HepG2 (cell line): ENCODE measurements around the gene GPT2. TPM values are rescaled to one million over a fixed set of nuclear protein-coding genes. Genes with fewer than 3 reads are reported as not detected.

ENCODE experiments used
- AKAP8 ChIP-seq: sonication (generic); formaldehyde crosslinking; IDR thresholded peaks from 2 replicates; pipeline ENCODE4 v1.5.1; 2020; ENCODE audit warnings: mild to moderate bottlenecking, missing genetic modification reagents
- ELF1 ChIP-seq: sonication (generic); formaldehyde crosslinking; IDR thresholded peaks from 2 replicates; pipeline ENCODE4 v1.4.0; 2020; ENCODE audit warnings: missing genetic modification reagents
- FOXJ3 ChIP-seq: sonication (generic); formaldehyde crosslinking; IDR thresholded peaks from 2 replicates; pipeline ENCODE4 v1.4.0; 2020; ENCODE audit warnings: missing genetic modification reagents, mild to moderate bottlenecking, borderline replicate concordance
- GATAD1 ChIP-seq: IDR thresholded peaks from 2 replicates; pipeline ENCODE4 v1.6.1; 2016; ENCODE audit warnings: missing genetic modification reagents, missing compliant biosample characterization
- KDM1A ChIP-seq: IDR thresholded peaks from 2 replicates; pipeline ENCODE4 v1.6.1; 2016; ENCODE audit warnings: missing compliant biosample characterization
- MXI1 ChIP-seq: IDR thresholded peaks from 3 replicates; pipeline ENCODE4 v1.6.1; 2012; ENCODE audit warnings: low read depth, low read length, inconsistent platforms, borderline replicate concordance
- NCOR1 ChIP-seq: fragments of 200-600 bp; sonication (generic); IDR thresholded peaks from 2 replicates; pipeline ENCODE4 v1.7.0; 2017; ENCODE audit warnings: antibody characterized with exemption, low read length, borderline replicate concordance
- RARA ChIP-seq: IDR thresholded peaks from 2 replicates; pipeline ENCODE4 v1.6.1; 2016; ENCODE audit warnings: missing genetic modification reagents, missing compliant biosample characterization
- RARG ChIP-seq: sonication (generic); formaldehyde crosslinking; IDR thresholded peaks from 2 replicates; pipeline ENCODE4 v1.4.0; 2020; ENCODE audit warnings: low read depth, mild to moderate bottlenecking, missing genetic modification reagents
- REL ChIP-seq: sonication (generic); formaldehyde crosslinking; conservative IDR thresholded peaks from 2 replicates; pipeline ENCODE4 v1.8.0; 2022; ENCODE audit warnings: mild to moderate bottlenecking, missing genetic modification reagents, moderate library complexity
- TAF1 ChIP-seq: sonication (generic); formaldehyde crosslinking; IDR thresholded peaks from 2 replicates; pipeline ENCODE4 v1.4.0; 2020; ENCODE audit warnings: missing genetic modification reagents
- TMF1 ChIP-seq: sonication (generic); formaldehyde crosslinking; IDR thresholded peaks from 2 replicates; pipeline ENCODE4 v1.8.1; 2022; ENCODE audit warnings: low read depth, missing genetic modification reagents
- ZBTB7B ChIP-seq: sonication (generic); formaldehyde crosslinking; IDR thresholded peaks from 2 replicates; pipeline ENCODE4 v1.4.0; 2020; ENCODE audit warnings: missing genetic modification reagents
- ZFP36L1 ChIP-seq: sonication (generic); formaldehyde crosslinking; IDR thresholded peaks from 2 replicates; pipeline ENCODE4 v1.8.0; 2022; ENCODE audit warnings: mild to moderate bottlenecking, missing genetic modification reagents, moderate library complexity
- ZFY ChIP-seq: sonication (generic); formaldehyde crosslinking; IDR thresholded peaks from 2 replicates; pipeline ENCODE4 v1.4.0; 2020; ENCODE audit warnings: missing genetic modification reagents
- ZNF264 ChIP-seq: sonication (generic); formaldehyde crosslinking; IDR thresholded peaks from 2 replicates; pipeline ENCODE4 v1.4.0; 2020; ENCODE audit warnings: missing genetic modification reagents
- ZNF326 ChIP-seq: sonication (generic); formaldehyde crosslinking; IDR thresholded peaks from 2 replicates; pipeline ENCODE4 v1.4.0; 2020; ENCODE audit warnings: missing genetic modification reagents, borderline replicate concordance
- ZSCAN25 ChIP-seq: sonication (generic); formaldehyde crosslinking; IDR thresholded peaks from 2 replicates; pipeline ENCODE4 v1.8.0; 2022; ENCODE audit warnings: mild to moderate bottlenecking, missing genetic modification reagents
- ZSCAN29 ChIP-seq: sonication (generic); formaldehyde crosslinking; conservative IDR thresholded peaks from 2 replicates; pipeline ENCODE4 v1.4.0; 2020; ENCODE audit warnings: mild to moderate bottlenecking, missing genetic modification reagents
- ZSCAN9 ChIP-seq: IDR thresholded peaks from 2 replicates; pipeline ENCODE4 v1.6.1; 2016; ENCODE audit warnings: borderline replicate concordance
- polyA plus RNA-seq, 8 experiments: library from polyadenylated mRNA; depleted of rRNA in 3 of 8; stranded (reverse) in 7 of 8; unstranded in 1 of 8; fragments of >200 nt; fragmentation: Illumina TruSeq in 4 of 8; extraction: Trizol in 4 of 8; gene quantifications; 2 replicates each; pipeline versions ENCODE4 v1.2.1 to v1.2.3, GENCODE V29; 2011 to 2016; ENCODE audit warnings: low read depth in 4 of 8, missing spikeins in 1 of 8, mixed read lengths in 1 of 8; ENCODE audit not compliant: insufficient read depth in 1 of 8
- total RNA-seq, 5 experiments: library from RNA; depleted of rRNA; stranded (reverse); fragments of >200 nt; fragmentation: Illumina TruSeq; extraction: Trizol; gene quantifications; 2 replicates each; pipeline ENCODE4 v1.2.3, GENCODE V29; 2016; ENCODE audit warnings: low read depth in 1 of 5
- TF ChIP-seq, protein P1 (sequence below): IDR thresholded peaks from 2 replicates; pipeline ENCODE4 v1.6.1; 2016; ENCODE audit warnings: mild to moderate bottlenecking, missing biosample characterization, missing genetic modification reagents
- TF ChIP-seq, protein P2 (sequence below): sonication (generic); formaldehyde crosslinking; IDR thresholded peaks from 2 replicates; pipeline ENCODE4 v1.4.0; 2020; ENCODE audit warnings: missing genetic modification reagents
- TF ChIP-seq, protein P3 (sequence below): sonication (generic); formaldehyde crosslinking; IDR thresholded peaks from 2 replicates; pipeline ENCODE4 v1.4.0; 2020; ENCODE audit warnings: low read depth, mild to moderate bottlenecking, missing genetic modification reagents
- TF ChIP-seq, protein P4 (sequence below): IDR thresholded peaks from 2 replicates; pipeline ENCODE4 v1.6.1; 2016; ENCODE audit warnings: low read depth
- TF ChIP-seq, protein P5 (sequence below): sonication (generic); formaldehyde crosslinking; IDR thresholded peaks from 2 replicates; pipeline ENCODE4 v1.5.1; 2020; ENCODE audit warnings: missing genetic modification reagents, mild to moderate bottlenecking, borderline replicate concordance

The GPT2 gene
- total and polyA plus RNA-seq, 2 of the 13 experiments (the other 11 are each of a cell fraction or from before 2014, with no cell fraction given), result 138 to 267 TPM

DNA sequence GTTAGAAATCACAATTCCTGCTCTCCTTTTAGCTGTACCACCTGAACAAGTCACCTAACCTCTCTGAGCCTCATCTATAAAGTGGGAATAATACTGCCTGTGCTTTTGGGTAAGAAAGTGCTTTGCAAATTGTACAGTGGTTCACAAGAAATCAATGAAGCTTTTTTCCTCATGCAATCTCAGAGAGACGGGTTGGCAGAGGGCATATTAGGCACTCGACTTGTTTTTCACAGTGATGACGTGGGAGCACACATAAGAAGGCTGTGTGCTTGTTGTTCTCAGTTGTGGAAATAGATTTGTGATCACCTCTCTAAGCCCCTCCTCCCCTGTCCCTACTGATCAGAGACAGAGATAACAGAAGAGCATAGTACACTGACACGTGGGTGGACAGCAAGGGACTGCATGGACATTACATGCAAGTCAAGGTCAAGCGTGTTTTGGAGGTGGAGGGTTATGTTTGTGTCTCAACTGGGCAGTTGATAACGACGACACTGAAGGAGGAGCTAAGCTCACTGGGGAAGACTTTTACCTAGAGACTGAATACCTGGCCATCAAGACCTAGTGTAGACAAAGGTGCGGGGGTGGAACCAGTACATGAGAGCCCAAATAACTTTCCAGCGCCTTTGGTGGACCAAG, 1.7 kb upstream of the GPT2 start (continued):
- TF ChIP-seq, protein P1, sequence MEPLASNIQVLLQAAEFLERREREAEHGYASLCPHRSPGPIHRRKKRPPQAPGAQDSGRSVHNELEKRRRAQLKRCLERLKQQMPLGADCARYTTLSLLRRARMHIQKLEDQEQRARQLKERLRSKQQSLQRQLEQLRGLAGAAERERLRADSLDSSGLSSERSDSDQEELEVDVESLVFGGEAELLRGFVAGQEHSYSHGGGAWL, result peak; percentile 58; the same call in 1 of the 2 replicates
- TF ChIP-seq KDM1A (CRISPR knock-in tag) (peak; percentile 72), AKAP8 (CRISPR knock-in tag) (peak; percentile 89), NCOR1 (peak; percentile 96; the same call in 1 of the 2 replicates), RARA (CRISPR knock-in tag) (peak; percentile 99), ZFP36L1 (CRISPR knock-in tag) (peak; percentile 87; the same call in 1 of the 2 replicates), ZNF264 (CRISPR knock-in tag) (peak; percentile 85), ZNF326 (CRISPR knock-in tag) (no peak), TMF1 (CRISPR knock-in tag) (no peak; the same call in 1 of the 2 replicates), GATAD1 (CRISPR knock-in tag) (peak; percentile 78; the same call in 1 of the 2 replicates), FOXJ3 (peak; percentile 87), ELF1 (CRISPR knock-in tag) (peak; percentile 49; the same call in 1 of the 2 replicates), ZSCAN25 (CRISPR knock-in tag) (no peak; the same call in 1 of the 2 replicates), ZFY (CRISPR knock-in tag) (no peak), ZSCAN9 (peak; percentile 82; the same call in 1 of the 2 replicates), ZBTB7B (peak; percentile 87; the same call in 1 of the 2 replicates), REL (CRISPR knock-in tag) (0 out of 2 replicates have a peak, but pooled peaks have one; percentile 7), ZSCAN29 (CRISPR knock-in tag) (peak; percentile 97; the same call in 1 of the 2 replicates), RARG (CRISPR knock-in tag) (peak; percentile 92; the same call in 1 of the 2 replicates), MXI1 (peak; percentile 82; the same call in 2 of the 3 replicates), TAF1 (CRISPR knock-in tag) (peak; percentile 47; the same call in 1 of the 2 replicates)
- TF ChIP-seq, protein P2, sequence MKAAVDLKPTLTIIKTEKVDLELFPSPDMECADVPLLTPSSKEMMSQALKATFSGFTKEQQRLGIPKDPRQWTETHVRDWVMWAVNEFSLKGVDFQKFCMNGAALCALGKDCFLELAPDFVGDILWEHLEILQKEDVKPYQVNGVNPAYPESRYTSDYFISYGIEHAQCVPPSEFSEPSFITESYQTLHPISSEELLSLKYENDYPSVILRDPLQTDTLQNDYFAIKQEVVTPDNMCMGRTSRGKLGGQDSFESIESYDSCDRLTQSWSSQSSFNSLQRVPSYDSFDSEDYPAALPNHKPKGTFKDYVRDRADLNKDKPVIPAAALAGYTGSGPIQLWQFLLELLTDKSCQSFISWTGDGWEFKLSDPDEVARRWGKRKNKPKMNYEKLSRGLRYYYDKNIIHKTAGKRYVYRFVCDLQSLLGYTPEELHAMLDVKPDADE (CRISPR knock-in tag), result 0 out of 2 replicates have a peak, but pooled peaks have one; percentile 60
- TF ChIP-seq, protein P3, sequence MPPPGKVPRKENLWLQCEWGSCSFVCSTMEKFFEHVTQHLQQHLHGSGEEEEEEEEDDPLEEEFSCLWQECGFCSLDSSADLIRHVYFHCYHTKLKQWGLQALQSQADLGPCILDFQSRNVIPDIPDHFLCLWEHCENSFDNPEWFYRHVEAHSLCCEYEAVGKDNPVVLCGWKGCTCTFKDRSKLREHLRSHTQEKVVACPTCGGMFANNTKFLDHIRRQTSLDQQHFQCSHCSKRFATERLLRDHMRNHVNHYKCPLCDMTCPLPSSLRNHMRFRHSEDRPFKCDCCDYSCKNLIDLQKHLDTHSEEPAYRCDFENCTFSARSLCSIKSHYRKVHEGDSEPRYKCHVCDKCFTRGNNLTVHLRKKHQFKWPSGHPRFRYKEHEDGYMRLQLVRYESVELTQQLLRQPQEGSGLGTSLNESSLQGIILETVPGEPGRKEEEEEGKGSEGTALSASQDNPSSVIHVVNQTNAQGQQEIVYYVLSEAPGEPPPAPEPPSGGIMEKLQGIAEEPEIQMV (CRISPR knock-in tag), result peak; percentile 76
- TF ChIP-seq, protein P4, sequence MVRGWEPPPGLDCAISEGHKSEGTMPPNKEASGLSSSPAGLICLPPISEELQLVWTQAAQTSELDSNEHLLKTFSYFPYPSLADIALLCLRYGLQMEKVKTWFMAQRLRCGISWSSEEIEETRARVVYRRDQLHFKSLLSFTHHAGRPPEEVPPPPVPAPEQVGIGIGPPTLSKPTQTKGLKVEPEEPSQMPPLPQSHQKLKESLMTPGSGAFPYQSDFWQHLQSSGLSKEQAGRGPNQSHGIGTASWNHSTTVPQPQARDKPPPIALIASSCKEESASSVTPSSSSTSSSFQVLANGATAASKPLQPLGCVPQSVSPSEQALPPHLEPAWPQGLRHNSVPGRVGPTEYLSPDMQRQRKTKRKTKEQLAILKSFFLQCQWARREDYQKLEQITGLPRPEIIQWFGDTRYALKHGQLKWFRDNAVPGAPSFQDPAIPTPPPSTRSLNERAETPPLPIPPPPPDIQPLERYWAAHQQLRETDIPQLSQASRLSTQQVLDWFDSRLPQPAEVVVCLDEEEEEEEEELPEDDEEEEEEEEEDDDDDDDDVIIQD (CRISPR knock-in tag), result peak; percentile 93
- TF ChIP-seq, protein P5, sequence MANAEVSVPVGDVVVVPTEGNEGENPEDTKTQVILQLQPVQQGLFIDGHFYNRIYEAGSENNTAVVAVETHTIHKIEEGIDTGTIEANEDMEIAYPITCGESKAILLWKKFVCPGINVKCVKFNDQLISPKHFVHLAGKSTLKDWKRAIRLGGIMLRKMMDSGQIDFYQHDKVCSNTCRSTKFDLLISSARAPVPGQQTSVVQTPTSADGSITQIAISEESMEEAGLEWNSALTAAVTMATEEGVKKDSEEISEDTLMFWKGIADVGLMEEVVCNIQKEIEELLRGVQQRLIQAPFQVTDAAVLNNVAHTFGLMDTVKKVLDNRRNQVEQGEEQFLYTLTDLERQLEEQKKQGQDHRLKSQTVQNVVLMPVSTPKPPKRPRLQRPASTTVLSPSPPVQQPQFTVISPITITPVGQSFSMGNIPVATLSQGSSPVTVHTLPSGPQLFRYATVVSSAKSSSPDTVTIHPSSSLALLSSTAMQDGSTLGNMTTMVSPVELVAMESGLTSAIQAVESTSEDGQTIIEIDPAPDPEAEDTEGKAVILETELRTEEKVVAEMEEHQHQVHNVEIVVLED (CRISPR knock-in tag), result peak; percentile 64; the same call in 1 of the 2 replicates
